Measurements from ENCODE around the gene FAM90A1.
"Not testable (repeated sequence)": the region's sequence is repeated elsewhere in the genome, so short reads cannot be mapped to it uniquely, and the experiment has no call there.

GRCh38 chr12:8172911-8173310 is 54.5 kb downstream of the FAM90A1 start:
- TF ChIP-seq CTCF (IDR thresholded peaks at IDR 0.05; ENCODE audit: insufficient read depth, low read depth, low read length); EZH2 (IDR thresholded peaks at IDR 0.05; ENCODE audit: insufficient read depth, low read length): not testable (repeated sequence)
